AG04450 (cell line): ENCODE data around the gene PAPPA. TPM values are rescaled to one million over a fixed set of nuclear protein-coding genes. Genes with fewer than 3 reads are reported as not detected.

Experiments
- CTCF ChIA-PET: fragments of 300-600, 350-600 bp; formaldehyde crosslinking; extraction: SDS; loops from one replicate; lab custom pipeline; 2022; ENCODE audit warnings: antibody characterized with exemption, inconsistent platforms; lab: Charles Lee
- POLR2A ChIA-PET: fragments of 350-600 bp; formaldehyde crosslinking; extraction: SDS; loops from one replicate; lab custom pipeline; 2021; ENCODE audit warnings: antibody characterized with exemption, inconsistent platforms; lab: Yijun Ruan, JAX
- DNase-seq: peaks from one replicate; pipeline ENCODE4 v3.0.0-alpha.2; 2011; ENCODE audit warnings: low read depth, low spot score
- H3K27ac ChIP-seq: one replicate; pipeline ENCODE4 v1.5.1; 2012; ENCODE audit warnings: low read depth, low read length, control low read depth
- H3K27me3 ChIP-seq: one replicate; pipeline ENCODE4 v1.6.0; 2012; ENCODE audit warnings: low read length; ENCODE audit not compliant: control insufficient read depth, insufficient read depth
- H3K4me3 ChIP-seq: 2 replicates; pipeline ENCODE4 v1.5.1; 2011; ENCODE audit warnings: mild to moderate bottlenecking, low read depth, low read length, control low read depth
- H3K9me3 ChIP-seq: 2 replicates; pipeline ENCODE4 v1.5.1; 2012; ENCODE audit warnings: low read length; ENCODE audit not compliant: control insufficient read depth, insufficient read depth
- polyA plus RNA-seq: library from polyadenylated mRNA; depleted of rRNA; stranded (reverse); fragments of >200 nt; gene quantifications from 2 replicates; pipeline ENCODE4 v1.2.3, GENCODE V29; 2011
- TF ChIP-seq, protein P1 (sequence below): IDR thresholded peaks from 2 replicates; pipeline ENCODE4 v1.5.1; 2011; ENCODE audit warnings: low read depth, low read length, control low read depth, inconsistent platforms

Gene PAPPA
- polyA plus RNA-seq, 1 experiment = 65.0 TPM

- POLR2A ChIA-PET = no interaction called here
- Histone ChIP-seq H3K4me3 (no peak overlapping the region), H3K27ac (no peak overlapping the region), H3K27me3 (no peaks in the 10 kb centered on the region), H3K9me3 (no peaks in the 10 kb centered on the region)
- DNase-seq = no peak
- CTCF ChIA-PET = no interaction called here
- TF ChIP-seq, protein P1, sequence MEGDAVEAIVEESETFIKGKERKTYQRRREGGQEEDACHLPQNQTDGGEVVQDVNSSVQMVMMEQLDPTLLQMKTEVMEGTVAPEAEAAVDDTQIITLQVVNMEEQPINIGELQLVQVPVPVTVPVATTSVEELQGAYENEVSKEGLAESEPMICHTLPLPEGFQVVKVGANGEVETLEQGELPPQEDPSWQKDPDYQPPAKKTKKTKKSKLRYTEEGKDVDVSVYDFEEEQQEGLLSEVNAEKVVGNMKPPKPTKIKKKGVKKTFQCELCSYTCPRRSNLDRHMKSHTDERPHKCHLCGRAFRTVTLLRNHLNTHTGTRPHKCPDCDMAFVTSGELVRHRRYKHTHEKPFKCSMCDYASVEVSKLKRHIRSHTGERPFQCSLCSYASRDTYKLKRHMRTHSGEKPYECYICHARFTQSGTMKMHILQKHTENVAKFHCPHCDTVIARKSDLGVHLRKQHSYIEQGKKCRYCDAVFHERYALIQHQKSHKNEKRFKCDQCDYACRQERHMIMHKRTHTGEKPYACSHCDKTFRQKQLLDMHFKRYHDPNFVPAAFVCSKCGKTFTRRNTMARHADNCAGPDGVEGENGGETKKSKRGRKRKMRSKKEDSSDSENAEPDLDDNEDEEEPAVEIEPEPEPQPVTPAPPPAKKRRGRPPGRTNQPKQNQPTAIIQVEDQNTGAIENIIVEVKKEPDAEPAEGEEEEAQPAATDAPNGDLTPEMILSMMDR = no peak
These were observed 282.1 kb downstream of the PAPPA start for GRCh38 chr9:116435706-116436105.

GRCh38 chr9:116436121-116436520 lies 282.5 kb downstream of the PAPPA start:
- TF ChIP-seq, protein P1 = no peak
- H3K4me3 ChIP-seq = no peak overlapping the region
- no peak for DNase-seq
- ChIA-PET CTCF (no interaction called here), POLR2A (no interaction called here)
- no peaks in the 10 kb centered on the region for H3K9me3 ChIP-seq
- no peaks in the 10 kb centered on the region for H3K27me3 ChIP-seq
- H3K27ac ChIP-seq = no peak overlapping the region

GRCh38 chr9:116437411-116438370 lies 284.1 kb downstream of the PAPPA start:
- H3K4me3 ChIP-seq = no peak overlapping the region
- H3K27ac ChIP-seq = no peak overlapping the region
- ChIA-PET CTCF (no interaction called here), POLR2A (interaction anchor here (0.7 to 1.1 kb wide), 2 partner anchors 9 to 89 kb away, joined by 3 read pairs; no protein-coding TSS in a partner anchor)
- H3K9me3 ChIP-seq = no peaks in the 10 kb centered on the region
- no peaks in the 10 kb centered on the region for H3K27me3 ChIP-seq
- no peak for DNase-seq
- TF ChIP-seq, protein P1 = no peak

DNA sequence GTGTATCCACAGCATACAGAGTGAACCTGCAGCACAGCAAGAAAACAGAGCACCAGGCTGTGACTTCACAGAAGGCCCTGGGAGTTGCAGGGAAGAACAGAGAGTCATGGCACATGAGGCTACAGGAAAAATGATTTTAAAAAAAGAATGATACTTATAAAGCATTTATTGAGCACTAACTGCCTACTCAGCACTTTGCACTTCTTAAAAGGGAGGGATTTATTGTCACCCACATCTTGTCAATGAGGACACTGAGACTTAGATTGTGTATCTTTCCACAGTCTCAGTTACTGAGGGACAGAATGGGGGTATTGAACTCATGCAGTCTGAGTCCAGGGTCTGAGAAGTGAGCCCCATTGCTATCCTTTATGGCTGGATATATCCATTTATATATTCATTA lies 288.9 kb downstream of the PAPPA start:
- POLR2A ChIA-PET = no interaction called here
- CTCF ChIA-PET = no interaction called here
- DNase-seq = no peak
- Histone ChIP-seq H3K27me3 (no peaks in the 10 kb centered on the region), H3K27ac (no peak overlapping the region), H3K4me3 (no peak overlapping the region), H3K9me3 (no peaks in the 10 kb centered on the region)
- TF ChIP-seq, protein P1 = no peak

DNA sequence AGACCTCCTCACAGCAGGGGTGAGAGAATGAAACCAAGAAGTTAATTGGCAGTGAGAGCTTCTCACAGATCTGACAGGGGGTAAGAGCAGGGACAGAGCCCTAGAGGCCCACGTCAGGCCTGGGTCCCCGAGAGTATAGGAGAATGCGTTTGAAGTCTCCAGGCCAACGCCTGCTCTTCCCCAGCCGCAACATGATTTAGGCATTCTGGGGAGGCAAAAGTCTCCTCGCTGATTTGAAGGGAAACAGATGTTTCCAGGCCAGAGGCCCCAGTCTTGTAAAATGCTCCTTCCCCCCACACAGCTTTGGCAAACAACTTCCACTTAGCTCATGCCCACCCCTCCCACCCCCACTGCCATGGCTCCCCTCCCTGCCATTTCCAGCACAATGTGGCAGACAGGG lies 294.3 kb downstream of the PAPPA start:
- Histone ChIP-seq H3K27ac (no peak overlapping the region), H3K4me3 (no peak overlapping the region), H3K27me3 (no peaks in the 10 kb centered on the region), H3K9me3 (no peaks in the 10 kb centered on the region)
- ChIA-PET POLR2A (no interaction called here), CTCF (no interaction called here)
- TF ChIP-seq, protein P1 = no peak
- DNase-seq = no peak
